GM18951 (cell line): Measurements from ENCODE around the gene ELFN2.
"Not testable (repeated sequence)": the region's sequence is repeated elsewhere in the genome, so short reads cannot be mapped to it uniquely, and the experiment has no call there.

ENCODE experiments used
- POLR2A ChIP-seq: IDR thresholded peaks from 4 replicates; pipeline ENCODE4 v1.6.1; 2011; ENCODE audit warnings: mild to moderate bottlenecking; ENCODE audit not compliant: insufficient read length, insufficient read depth; ENCODE audit errors: extremely low read depth
- in situ Hi-C: fragments of 300-500 bp; cut with MboI; formaldehyde crosslinking; loops from one replicate; pipeline ENCODE4 v1.12.0; 2022; ENCODE audit warnings: low sequenced_read_pairs, mixed read lengths, inconsistent platforms; ENCODE audit not compliant: unreplicated experiment

Gene ELFN2

DNA sequence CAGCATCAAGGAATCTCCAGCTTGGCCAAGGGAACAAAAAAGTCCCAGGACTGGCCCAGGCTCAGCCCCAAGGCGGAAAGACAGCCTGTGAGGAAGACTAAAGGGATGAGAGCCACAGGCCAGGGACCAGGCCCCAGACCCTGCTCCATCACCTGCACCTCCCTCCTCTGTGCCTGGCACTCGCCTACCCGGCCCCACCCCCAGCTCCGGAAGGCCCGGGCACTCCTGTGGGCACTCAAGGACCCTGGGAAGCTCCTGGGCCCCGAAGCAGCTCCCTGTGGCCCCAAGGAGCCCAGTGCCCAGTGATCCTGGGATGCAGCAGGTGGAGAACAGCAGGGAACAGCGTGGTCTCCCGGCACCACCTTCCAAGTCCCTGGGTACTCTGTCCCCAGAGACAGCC is 18.2 kb downstream of the ELFN2 start:
- no peak for TF ChIP-seq POLR2A
- in situ Hi-C loops: no loop called here

DNA sequence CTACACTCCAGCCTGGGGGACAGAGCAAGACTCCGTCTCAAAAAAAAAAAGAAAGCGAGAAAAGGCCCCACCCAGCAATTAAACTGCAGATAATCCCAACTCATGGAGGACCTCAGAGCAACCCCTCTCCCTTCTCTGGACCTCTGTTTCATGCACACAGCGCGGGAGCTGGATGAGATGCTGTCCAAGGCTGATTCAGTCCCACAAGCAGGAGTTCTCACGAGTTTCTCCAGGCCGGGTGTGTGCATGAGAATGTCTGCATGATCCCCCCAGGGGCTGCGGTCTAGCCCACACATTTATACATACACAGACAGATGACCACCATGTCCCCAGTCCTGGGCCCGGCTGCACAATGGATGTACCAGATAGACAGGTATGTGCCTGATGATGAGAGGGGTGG is 19.4 kb downstream of the ELFN2 start:
- no peak for TF ChIP-seq POLR2A
- in situ Hi-C loops: no loop called here

DNA sequence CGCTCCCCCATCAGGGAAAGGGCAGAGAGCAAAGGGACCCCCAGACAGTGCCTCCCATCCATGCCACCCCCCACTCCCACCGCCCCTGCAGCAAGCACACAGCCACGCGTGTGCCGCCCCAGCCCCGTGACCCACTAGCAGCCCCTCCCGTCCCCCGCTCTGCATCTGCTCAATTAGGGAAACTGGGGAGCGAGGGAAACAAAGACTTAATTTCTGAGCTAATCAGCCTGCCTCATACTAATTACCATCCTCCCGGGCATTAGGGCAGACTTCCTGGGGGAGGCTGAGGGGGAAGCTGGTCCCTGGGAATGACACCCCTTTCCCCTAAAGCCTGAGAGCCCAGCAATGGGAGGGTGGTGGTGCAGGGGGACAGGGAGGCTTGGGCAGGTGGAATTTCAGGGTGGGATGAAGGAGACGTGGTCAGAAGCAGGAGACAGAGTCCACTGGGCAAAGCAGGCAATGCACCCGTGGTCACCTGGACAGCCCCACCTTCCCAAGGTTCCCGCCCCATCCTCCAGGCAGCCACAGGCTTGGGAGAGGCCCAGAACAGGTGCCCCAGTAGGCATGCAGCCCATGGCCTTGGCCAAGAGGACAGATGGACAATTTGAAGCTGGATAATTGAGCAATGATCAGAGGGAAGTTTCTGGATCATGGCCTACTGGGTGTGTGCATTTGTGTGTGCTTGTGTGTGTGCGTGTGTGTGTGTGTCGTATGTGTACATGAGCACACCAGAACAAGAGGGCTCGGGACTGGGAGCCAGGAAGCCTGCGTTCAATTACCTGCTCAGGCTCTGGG is 20.6 kb downstream of the ELFN2 start:
- TF ChIP-seq POLR2A: no peak
- in situ Hi-C loops: no loop called here

DNA sequence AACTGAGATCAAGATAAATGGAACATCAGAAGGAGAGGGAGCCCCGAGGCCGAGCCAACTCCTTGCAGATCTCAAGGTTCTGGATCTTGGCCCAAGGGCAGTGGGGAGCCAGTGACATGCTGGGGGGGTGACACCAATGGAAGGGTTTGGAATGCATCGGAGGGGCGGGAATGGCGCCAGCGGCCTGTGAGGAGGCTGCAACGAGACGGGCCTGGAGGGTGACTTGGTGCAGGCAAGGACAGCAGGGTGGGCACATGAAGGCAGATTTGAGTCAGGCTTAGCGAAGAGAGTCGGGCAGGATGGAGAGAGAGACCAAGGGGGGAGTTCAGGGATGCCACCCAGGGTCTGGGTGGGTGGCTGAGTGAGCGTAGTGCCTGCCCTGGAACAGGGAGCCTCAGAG is 23.2 kb downstream of the ELFN2 start:
- in situ Hi-C loops: no loop called here
- no peak for TF ChIP-seq POLR2A

DNA sequence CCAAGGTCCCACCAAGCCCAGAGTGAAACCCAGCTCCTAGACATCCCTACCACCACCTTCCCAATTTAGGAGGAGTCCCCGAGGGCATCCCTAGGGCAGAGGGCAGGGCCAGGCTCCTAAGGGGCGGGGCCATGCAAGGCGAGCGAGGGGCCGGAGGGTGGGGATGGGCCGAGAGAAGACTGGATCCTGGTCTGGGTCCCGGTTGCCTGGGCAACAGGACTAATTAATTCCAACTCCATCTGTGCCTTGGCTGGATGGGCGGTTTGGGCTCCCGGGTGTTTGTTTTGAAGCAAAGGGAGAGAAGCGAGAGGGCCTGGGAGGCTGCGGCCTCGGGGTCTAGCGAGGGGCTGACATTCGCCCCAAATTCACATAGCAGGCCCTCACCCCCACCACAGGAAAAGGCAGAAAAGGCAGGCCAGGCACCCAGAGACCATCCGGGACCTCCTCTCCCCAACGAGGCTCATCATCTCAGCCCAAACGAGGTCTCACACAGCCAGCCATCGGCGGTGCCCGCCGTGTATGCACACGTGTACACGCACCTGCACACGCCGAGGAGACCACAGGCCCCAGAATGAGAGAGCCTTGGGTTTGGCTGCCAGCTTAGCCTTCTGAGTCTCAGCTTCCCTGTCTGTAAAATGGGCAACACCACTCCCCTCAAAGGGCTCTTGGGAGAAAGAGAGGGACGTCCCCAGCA is 23.9 kb downstream of the ELFN2 start:
- in situ Hi-C loops: no loop called here
- TF ChIP-seq POLR2A: no peak

DNA sequence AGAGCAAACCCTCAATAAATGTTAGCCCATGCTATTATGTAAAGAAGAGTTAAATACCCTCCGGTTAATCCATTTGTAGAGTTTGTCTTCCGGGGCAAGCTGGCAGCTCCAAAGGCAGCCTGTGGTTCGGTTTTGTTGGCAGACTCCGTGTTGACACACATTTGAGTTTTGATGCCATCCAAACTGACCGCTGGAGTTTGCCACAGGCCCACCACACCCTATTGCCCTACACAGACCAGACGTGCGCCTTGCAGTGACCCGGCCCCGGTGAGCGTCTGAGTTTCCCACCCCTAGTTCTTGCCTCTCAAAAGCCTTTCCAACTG is 25.1 kb downstream of the ELFN2 start:
- TF ChIP-seq POLR2A: no peak
- in situ Hi-C loops: no loop called here

DNA sequence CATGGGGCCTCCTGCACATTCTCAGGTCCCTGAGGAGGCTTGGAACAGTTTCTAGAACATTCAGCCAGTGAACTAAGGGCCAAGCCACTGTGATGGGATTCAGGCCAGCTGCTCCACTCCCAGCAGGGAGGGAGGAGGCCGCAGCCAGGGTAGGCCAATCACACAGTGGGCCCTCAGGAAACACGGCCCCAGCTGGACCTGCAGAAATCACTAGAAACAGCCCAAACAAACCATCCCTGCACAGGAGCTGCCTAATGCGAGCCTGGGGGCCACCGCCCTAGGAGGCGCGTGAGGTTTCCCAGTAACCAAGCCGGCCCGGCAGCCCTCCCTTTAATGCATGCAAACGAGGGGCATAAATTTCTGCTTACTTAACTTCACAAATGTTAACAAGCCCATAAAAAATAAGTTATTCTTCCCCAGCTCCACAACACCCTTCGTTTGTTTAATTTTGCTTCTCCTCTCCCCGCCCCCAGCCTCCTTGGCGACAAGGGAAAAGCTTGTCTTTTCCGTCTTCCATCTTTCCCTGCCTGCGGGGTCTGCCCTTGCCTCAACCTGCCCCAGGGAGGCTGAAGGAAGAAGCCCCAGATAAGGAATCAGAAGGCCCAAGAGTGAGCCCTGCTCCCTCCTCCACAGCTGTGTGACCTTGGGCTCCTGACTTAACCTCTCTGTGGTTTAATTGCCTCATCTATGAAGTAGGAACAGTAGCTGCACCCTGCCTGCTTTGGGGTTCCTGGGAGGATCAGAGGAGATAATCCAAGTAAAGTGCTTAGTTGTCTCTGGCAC is 25.7 kb downstream of the ELFN2 start:
- in situ Hi-C loops: no loop called here

DNA sequence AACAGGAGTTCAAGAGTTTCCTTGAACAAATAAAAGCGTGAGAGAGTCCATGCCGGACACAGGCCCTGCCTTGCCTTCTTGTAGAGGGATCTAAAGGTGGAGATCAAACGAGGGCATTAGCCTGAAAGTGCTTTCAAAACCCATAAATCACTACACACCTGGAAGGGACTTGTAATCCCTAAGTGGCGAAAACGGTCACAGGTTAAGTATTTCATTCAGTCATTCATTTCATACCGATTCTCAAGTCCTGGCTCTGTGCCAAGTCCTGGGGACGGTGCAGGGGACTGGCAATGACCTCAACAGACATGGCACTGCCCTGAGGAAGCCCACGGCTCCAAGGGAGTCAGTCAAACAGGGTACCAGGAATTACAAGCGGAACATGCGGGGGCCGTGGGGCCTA is 26.6 kb downstream of the ELFN2 start:
- no peak for TF ChIP-seq POLR2A
- in situ Hi-C loops: no loop called here

More for the DNA sequence above, 25.7 kb downstream of the ELFN2 start:
- no peak for TF ChIP-seq POLR2A

DNA sequence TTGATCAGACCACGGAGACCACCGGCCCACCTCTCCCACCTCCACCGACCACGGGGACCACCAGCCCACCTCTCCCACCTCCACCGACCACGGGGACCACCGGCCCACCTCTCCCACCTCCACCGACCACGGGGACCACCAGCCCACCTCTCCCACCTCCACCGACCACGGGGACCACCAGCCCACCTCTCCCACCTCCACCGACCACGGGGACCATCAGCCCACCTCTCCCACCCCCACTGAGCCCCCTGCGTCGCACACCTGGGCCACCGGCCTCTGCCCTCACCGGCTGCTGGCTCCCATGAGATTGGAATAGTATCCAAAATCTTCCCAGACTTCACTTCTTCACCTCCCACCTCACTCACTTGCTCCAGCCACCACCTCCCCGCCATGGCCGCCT is 27.8 kb downstream of the ELFN2 start:
- in situ Hi-C loops: not testable (repeated sequence)

DNA sequence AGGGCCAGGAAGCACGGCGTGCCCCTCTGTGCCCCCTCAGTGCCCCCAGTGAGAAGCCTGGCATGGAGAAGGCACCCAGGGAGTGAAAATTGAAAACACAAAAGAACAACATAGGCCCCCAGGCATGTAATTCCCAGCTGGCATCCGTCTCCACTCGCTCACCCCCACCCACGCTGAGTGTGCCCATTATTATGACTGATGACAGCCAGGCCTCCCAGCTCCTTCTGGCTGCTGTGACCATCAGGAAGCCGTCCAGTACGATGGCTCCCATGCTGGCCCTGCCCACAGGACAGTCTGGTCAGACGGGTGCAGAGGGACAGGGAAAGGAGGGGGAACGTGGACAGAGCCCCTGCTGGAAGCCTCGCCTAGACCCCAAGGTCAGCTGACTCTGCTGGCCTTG is 30.1 kb downstream of the ELFN2 start:
- in situ Hi-C loops: no loop called here
- TF ChIP-seq POLR2A: no peak

DNA sequence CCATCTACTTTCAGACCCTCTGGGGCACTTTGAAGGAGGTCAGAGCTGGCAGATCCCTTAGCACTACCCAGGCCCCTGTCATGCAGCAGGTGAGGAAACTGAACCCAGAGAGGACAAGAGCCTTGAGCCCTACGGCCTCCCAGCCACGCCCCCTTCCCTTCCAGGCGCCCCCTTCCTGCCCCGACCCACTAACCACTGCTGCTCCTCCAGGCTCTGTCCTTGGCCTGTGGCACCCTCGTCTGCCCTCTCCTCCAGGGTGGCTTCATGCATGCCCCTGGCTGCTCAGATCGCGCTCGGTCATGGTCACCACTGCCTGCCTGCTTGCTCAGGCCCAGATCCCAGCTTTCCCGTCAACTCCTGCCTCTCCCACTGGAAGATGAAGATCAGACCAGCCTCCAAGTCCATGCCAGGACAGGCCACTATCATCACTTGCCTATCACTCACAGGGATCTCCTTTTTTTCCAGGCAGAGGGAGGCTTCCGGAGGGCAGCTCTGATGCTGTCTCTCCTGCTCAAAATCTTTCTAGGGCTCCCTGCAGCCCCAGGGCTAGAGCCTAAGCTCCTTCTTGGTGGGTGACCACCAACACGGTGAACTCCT is 30.7 kb downstream of the ELFN2 start:
- TF ChIP-seq POLR2A: no peak
- in situ Hi-C loops: no loop called here

DNA sequence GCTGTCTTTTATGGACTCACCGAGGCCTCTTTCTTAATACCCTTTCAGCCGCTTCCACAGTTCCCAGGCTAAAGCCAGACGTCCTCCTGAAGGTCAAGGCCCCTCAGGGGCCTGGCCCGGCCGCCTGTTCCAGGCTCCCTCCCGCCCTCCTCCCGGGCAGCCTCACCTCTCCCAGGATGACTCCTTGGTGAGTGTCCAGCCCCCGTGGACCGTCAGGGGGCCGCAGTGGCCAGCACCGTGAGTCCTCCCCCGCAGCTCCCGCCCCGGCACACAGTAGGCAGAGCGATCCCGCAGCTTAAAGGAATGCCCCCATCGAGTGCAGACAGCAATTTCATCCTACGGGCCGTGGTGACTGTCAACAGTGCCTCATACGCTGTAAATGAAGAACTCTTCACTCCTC is 32.9 kb downstream of the ELFN2 start:
- no peak for TF ChIP-seq POLR2A
- in situ Hi-C loops: no loop called here

DNA sequence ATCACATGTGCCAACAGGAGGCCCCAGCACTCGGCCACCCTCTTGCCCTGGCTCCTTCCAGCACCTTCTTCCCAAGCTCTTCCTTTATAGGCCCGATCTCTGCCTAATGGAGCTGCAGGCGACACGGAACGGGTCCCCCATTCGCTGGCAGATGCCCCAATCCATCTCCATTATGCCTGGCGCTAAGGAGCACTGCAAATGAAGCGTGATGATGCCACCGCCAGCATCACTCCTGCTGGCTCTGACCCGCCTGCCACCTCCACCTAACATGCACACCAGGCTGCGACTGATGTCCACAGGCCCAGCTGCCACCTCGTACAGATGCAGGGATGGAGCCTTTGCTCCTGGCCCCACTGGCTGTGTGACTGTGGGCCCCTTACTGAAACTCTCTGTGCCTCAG is 33.5 kb downstream of the ELFN2 start:
- no peak for TF ChIP-seq POLR2A
- in situ Hi-C loops: no loop called here
